Amygdala (tissue), 56 donors: ENCODE data around the gene SNX25.
"Not testable (repeated sequence)": the region's sequence is repeated elsewhere in the genome, so short reads cannot be mapped to it uniquely, and the experiment has no call there.

ENCODE experiments used
- DNase-seq, 56 donors: peaks; one replicate each; lab custom pipeline; 2025; lab: John Stamatoyannopoulos, UW

SNX25 gene

DNA sequence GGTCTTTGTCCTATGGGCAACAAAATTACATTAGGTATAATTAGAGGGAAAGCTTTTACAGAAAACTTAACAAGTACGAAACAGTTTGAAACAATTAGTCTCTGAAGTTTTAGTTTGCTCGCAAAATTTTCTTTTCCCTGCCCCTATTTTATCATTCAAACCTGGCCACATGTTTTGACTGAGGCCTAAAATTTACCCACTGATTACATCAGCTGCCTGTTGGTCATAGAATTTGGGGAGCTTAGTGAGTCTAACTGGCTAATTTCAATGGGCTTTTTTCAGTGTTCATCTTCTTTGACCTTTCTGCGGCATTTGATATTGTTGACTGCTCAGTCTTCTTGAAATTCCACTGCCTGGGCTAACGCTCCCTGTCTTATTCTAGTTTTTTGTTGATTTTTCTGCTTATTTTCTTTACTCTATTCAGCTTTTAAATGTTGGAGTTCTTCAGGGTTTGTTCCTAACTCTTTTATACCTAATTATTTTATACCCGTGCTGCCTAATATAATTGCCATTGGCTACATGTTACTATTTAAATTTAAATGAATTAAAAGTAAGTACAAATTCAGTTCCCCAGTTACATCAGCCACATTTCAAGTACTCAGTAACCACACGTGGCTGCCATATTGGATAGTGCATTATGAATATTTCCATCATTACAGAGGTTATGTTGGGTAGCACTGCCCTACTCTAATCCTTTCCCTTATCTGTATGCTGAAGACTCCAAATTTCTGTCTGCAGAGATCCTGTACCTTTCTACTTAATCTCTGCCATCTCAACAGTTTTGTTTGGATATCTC is 87.5 kb downstream of the SNX25 start:
- no peak for DNase-seq

DNA sequence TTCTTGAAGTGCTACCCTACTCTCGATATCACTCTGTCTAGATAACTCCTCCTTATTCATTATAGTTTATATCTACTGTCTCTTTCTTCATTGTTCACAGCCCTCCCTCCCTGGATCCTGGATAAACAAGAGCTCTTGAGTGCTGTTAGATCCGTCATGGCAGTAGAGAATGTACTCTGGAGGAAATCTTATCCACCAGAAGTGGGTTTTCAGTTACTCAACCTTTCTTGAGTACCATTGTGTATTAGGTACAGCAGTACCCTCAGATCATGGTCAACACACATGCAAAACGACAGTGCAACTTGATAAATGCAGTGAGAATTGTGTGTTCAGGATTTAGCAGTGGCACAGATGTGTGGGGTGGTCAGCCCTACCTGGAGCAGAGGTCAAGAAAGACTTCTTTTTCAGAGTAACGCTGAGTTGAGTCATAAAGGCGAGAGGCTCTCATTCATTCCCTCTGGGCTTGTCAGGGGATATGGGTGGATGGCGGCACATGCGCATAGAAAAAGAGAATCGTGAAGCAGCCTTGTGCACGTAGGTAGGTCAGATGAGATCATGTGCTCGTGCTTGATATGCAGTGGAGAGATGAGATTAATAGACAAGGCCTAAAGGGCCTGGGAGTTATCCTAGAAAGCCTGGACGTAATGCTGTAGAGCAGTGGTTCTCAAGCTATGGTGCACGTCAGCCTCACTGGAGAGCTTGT is 89.5 kb downstream of the SNX25 start:
- no peak for DNase-seq

DNA sequence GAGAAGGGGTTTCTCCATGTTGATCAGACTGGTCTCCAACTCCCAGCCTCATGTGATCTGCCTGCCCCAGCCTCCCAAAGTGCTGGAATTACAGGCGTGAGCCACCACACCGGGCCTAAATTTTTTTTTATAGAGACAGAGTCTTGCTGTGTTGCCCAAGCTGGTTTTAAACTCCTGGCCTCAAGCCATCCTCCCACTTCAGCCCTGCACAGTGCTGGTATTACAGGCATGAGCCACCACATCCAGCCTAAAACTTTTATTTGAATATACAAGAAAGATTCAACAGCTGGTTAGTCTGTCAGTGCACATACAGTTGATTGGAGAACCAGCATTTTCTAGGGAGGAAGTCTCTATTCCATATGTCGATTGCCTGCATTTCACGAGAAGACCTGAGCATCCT is 95.1 kb downstream of the SNX25 start:
- no peak for DNase-seq

DNA sequence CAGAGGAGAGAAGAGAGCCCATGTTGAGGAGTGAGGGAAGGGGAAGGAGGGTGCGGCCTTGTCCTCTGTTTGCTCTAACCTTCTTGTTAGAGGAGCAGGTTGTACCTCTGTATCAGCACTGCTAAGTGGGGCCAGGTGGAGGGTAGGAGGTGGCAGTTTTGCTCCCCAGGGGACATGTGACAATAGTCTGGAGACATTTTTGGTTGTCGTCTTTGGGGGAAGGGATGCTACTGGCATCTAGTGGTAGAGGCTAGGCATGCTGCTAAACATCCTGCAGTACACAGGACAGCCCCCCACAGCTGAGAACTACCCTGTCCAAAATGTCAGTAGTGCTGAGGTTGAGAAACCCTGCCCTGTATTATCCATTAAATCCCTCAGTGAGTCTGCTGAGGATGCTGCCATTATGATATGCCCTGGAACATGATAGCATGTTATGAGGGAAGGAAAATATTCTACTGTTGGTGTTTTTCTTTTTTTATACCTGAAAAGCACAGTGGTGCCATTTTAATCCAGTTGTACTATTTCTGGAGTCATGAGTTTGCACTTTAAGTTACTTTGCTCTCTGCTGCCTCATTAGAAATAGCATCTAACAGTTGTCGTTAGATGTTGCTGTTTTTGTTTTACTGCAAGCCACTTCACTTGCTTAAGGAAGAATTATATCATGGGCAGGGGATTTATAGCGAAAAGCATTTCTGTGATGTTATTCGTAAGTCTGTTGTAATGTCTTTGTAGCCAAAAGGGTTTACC is 95.7 kb downstream of the SNX25 start:
- peak in 21 of 56 donors; percentile 3 to 44 (median 13) for DNase-seq

DNA sequence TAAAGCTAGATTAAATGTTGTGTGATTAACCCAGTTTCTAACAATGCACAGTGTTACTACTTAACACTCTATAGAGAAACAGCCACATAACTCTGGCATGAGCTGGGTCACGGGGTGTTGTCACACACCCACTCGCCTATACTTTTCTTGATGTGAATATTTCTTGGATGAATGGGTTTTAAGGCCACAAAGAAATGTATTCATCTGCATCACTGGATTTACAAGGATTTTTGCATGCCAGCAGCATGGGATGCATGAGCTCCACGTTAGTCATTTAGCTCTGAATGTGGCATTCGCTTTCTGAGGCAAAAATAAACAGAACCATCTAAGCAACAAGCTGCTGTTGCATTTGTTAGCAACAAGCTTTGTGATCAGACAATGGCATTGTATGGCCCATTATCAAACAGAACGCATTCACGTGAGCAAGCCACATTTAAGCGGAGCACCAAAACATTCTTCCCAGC is 96.6 kb downstream of the SNX25 start:
- DNase-seq = peak in 20 of 56 donors; percentile 3 to 73 (median 24)

DNA sequence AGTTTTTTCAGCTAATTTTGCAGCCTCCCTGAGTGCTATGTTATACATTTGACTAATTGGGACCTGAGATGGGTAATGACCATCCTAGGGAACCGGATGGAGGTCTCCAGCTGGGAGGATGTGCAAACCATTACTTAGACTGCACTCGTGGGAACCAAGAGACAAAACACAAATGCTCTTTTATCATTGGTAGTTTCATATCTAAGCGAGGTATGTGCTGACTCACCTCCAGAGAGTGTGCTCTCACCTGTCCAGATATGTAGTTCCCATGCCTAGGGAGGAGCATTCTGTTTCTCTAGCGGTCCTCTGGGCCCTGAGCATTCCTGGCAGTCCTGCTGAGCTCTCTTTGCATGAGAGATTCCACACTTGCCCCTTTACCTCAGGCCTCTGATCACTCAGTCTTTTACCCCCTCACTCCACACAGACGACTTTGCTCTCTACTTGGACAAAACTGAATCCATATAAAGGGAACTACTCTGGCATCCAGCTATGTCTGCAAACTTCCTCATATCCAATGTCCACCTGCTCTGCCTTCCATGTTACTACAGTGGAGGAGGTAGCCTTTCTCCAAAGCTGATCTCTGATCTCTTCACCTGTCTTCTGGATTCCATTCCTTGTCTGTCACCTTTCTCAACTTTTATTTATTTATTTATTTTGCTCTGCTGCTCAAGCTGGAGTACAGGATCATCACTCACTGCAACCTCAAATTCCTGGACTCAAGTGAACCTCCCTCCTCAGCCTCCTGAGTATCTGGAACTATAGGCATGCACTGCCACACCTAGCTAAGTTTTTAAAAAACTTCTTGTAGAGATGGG is 97.9 kb downstream of the SNX25 start:
- DNase-seq = no peak

DNA sequence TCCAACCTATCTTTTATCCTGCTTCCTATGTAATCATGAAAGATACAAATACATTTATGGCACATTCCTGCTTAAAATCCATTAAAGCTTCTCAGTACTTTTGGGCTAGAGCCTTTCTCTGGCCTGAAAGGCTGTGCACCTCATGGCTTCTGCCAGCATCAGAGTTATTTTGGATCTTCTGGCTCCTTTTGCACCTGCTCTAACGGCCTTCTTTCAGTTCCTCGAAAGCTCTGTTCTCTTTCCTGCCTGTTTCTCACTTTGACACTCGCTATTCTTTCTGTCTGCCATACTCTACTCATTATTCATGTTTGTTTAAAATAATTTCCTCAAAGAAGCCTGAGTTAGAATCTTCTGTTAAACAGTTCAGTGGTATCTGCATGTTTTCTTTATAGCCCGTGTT is 100.4 kb downstream of the SNX25 start:
- no peak for DNase-seq

DNA sequence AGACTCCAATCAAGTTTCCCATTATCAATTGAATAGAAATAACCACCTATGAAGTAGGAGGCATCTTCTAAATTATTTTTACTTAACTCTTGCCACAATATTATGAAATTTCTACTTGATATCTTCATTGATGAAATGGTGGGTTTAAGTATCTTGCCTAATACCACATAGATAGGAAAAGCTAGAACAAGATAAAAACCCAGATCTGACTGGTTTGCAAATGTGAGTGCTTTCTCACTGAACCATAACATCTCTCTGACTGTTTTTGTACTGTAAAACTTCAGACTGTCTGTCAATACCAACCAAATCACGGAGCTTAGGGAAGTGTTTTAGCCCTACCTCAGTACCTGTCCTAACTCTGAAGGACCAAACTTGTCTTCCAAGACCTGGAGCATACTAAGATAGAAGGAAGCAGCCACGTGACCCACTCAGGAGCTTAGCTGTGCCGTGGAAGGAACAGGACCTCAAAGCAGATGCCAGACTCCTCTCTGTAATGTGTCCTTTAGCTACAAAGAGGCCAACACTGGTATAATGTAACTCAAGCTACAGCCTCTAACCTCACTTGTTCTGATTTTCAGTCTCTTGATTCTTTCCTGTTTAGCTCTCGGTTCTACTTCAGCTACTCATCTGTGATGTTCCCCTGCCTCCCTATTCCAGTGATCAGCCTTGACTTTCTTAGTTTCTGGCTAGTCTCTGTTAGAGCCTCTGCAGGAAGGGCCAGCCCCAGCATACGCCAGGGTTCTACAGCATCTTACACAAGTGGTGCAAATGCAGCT is 101.9 kb downstream of the SNX25 start:
- no peak for DNase-seq

DNA sequence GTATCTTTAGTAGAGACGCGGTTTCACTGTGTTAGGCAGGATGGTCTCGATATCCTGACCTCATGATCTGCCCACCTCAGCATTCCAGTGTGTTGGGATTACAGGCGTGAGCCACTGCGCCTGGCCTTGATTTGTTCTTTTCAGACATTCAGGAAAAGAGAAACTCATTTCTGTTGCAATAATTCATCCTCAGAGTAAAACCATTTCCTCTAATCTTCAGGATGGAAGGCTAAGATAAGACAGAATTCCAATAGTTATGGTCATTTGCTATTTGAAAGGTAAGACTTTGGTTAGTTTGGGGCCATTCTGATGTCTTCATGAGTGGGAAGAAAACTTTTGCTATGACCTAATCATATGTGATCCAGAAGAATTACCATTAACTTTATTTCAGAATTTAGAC is 103.3 kb downstream of the SNX25 start:
- no peak for DNase-seq

DNA sequence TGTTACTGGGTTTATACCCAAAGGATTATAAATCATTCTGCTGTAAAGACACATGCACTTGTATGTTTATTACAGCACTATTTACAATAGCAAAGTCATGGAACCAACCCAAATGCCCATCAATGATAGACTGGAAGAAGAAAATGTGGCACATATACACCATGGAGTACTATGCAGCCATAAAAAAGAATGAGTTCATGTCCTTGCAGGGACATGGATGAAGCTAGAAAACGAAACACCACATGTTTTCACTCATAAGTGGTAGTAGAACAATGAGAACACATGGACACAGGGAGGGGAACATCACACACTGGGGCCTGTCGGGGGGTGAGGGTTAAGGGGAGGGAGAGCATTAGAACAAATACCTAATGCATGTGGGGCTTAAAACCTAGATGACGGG is 108.1 kb downstream of the SNX25 start:
- DNase-seq = not testable (repeated sequence)

DNA sequence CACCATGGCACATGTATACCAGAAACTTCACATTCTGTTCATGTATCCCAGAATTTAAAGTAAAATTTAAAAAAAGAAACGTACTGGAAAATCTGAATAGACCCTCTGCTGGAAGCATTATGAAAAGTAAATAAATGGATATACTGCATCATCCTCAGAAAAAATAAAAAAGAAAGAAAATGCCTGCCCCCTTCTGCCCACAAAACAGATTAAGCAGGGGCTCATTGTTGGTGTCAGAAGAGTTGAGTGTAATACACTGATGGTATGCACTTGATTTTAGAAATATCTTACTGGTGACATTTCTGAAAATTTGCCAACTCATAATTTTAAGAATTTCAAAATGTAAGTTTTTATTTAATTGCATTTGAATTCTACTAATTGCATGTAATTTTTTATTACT is 108.5 kb downstream of the SNX25 start:
- no peak for DNase-seq

DNA sequence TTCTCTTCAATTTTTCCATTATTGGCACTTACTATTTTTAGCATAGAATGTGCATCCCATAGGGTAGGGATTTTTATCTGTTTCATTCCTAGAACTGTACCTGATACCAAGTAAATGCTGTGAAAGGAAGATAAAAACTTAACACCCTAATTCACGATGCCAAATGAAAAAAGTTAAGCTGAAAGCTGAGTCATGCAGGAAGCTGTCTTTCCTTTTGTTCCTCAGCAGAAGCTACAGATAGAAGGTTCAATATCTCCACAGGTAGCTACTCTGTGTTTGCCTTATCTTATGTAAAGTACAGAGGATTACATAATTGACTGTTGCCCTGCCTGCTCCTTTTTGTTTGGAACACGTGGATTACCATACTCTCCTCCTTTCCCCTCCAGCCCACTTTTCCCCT is 109.3 kb downstream of the SNX25 start:
- no peak for DNase-seq

DNA sequence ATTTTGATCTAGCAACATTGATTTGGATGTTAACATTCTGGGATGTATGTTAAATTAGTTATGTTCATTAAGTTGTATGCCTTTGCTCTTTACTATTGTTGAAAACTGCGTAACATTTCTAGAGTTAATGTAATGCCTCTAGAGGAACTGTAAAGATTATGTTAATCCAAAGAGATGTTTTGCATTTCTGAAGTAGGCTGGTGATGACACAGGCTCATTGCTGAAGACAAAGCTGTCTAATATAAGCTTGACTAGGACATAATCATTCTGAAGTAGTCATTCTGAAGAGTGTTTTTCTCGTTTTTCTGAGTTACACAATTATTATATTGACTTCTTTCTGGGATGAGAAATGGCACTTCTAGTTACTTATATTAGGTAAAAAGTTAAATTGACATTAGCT is 113.4 kb downstream of the SNX25 start:
- no peak for DNase-seq

DNA sequence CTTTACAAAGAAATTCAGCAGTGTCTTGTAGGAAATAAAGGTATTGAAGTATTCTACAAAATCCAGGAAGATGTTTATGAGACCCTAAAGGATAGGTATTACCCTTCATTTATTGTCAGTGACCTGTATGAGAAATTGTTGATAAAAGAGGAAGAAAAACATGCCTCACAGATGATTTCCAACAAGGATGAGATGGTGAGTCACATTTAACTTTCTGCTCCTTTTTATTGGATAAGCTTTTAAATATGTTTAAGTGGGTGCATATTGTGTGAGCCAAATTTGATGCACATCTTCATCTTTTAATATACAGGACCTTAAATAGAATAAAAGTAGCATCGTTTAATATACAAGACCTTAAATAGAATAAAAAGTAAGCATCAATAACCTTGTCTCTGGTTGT is 114.2 kb downstream of the SNX25 start:
- DNase-seq = no peak

DNA sequence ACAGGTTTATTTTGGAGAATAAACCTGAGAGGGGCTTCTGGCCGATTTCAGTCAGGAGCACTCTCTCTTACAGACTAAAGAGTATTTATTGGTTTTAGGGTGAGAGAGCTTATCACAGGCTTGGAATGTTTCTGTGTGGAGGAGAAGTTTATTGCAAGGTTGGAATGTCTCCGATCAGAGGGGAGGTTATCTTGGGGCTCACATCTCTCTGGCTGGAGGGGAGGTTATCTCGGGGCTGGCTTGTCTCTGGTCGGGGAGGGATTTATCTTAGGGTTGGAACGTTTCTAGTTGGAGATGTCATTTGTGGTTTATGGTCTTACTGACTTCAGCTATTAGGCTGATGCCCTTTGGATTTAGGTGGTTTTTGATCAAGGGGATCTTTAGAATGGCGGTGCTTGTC is 115.0 kb downstream of the SNX25 start:
- DNase-seq = not testable (repeated sequence)

DNA sequence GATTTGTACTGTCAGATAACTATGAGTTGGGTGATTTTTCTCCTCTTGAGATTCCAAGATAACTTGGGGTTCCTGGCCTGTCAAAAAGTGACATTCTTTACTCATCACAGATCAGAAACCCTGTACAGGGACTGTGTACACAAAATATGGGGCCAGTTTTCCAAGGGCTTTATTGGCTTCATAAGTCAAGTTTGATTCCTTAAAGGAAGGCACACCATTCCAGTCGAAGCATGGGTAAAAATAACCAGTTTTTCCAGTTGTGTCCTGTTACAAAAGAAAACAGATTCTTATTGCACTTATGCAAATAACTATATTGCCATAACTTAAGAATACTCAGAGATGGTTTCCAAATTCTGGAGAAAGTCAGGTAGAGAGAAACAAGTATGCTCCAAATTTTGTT is 116.3 kb downstream of the SNX25 start:
- not testable (repeated sequence) for DNase-seq

DNA sequence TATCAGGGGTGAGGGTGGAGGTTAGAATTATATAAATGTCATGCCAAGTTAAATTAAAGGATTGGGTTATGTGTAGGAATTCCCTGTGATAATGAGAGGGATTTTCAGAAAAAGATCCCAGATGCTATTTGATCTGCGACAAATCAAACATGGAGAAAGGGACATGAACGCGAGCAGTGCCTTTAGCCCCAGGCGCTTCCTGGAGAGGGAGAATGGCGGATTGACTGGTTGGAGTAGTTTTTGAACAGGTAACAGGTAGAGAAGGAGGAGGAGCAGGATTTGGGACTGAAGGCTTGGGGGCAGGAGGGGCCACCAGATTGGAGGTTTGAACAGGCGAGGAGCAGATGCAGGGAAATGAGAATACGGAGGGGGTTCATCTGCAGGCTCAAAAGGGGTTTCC is 119.2 kb downstream of the SNX25 start:
- DNase-seq = no peak

DNA sequence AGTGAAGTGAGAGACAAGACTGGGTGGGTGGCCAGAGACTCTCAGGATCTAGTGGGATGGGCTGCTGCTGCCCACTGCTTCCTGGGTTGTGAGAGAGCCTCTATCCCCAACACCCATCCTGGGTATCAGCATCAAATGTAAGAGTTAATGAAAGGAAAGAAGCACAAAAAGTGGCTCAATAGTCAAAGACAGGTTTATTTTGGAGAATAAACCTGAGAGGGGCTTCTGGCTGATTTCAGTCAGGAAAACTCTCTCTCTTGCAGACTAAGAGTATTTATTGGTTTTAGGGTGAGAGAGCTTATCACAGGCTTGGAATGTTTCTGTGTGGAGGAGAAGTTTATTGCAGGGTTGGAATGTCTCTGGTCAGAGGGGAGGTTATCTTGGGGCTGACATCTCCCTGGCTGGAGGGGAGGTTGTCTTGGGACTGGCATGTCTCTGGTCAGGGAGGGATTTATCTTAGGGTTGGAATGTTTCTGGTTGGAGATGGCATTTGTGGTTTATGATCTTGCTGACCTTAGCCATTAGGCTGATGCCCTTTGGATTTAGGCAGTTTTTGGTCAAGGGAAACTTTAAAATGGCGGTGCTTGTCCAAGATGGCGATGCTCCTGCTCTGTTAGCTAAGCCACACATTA is 120.6 kb downstream of the SNX25 start:
- DNase-seq = not testable (repeated sequence)
